ENCODE measurements around the gene TNNC1. TPM values are rescaled to one million over a fixed set of nuclear protein-coding genes. Genes with fewer than 3 reads are reported as not detected.

The TNNC1 gene
- total and polyA plus RNA-seq, 9 of the 15 experiments (the other 6 are each of a cell fraction or from before 2014, with no cell fraction given) = 0.08 to 0.85 (median 0.42) TPM; not detected in 4

DNA sequence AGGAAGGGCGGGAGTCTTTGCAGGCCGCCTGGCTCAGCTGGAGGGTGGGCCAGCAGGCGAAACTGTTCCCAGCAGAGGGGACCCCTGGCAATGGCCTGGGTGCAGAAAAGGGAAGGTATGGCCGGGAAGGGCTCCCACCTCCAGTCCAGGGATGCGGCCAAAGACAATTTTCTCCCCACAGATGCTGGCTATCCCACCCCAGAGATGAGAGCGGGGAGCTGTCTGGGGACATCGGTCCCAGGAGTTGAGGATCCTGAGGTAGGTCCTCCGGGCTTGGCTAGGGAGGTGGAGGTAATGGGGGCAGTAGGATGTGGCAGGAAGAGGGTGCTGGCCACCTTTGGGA is 10.6 kb downstream of the TNNC1 start:
- H4K20me1 ChIP-seq (replicated peaks; ENCODE audit: control insufficient read depth, insufficient read depth, low read length) = no peaks in the 10 kb centered on the region
- in situ Hi-C loops (cut with MboI) = loop anchor here (10.0 kb wide), 1 partner anchor 148 kb away; no protein-coding TSS in a partner anchor
- no peak overlapping the region for H3K27ac ChIP-seq (ENCODE audit: extremely low read depth, low read depth, low read length)
- 42% methylated on average over 8 of the region's 8 CpGs for WGBS (ENCODE audit: insufficient coverage, low coverage, missing lambda C conversion rate)
- no peaks in the 10 kb centered on the region for H3K9me1 ChIP-seq (ENCODE audit: control insufficient read depth, insufficient read depth, low read length)
- no peak overlapping the region for H3K4me2 ChIP-seq (ENCODE audit: insufficient read depth, low read length)
- no peak overlapping the region for H3K9ac ChIP-seq (ENCODE audit: insufficient read depth in 1 of 2, low read depth in 2 of 2, low read length in 2 of 2)
- ChIA-PET CTCF (ENCODE audit: low intra/inter-chr PET ratio) (no interaction called here), POLR2A (interaction anchor here (0.7 kb wide), 2 partner anchors 113 to 166 kb away, joined by 4 to 5 read pairs; no protein-coding TSS in a partner anchor)
- no peaks in the 10 kb centered on the region for H3K79me2 ChIP-seq (ENCODE audit: control insufficient read depth, insufficient read depth, low read length)
- ATAC-seq (no peak), DNase-seq (ENCODE audit: extremely low read depth in 1 of 4, low spot score in 3 of 4) (no peak), FAIRE-seq (no peak)
- peaks cover 0 to 26% of the 10 kb centered on the region in 2 experiments; a peak in 2 of 5 replicates for H3K4me1 ChIP-seq (replicated peaks in 1 of 2; ENCODE audit: control insufficient read depth in 2 of 2, insufficient read depth in 2 of 2, low read length in 2 of 2)
- intact Hi-C loops (cut with micrococcal nuclease) = no loop called here
- no peak overlapping the region for H2AFZ ChIP-seq (ENCODE audit: low read depth, low read length)
- H3K4me3 ChIP-seq = no peak overlapping the region
- no peaks in the 10 kb centered on the region for H3K9me3 ChIP-seq (replicated peaks; ENCODE audit: control insufficient read depth, insufficient read depth, low read depth, low read length)
- BruUV-seq (replicated peaks) = no TSS peak
- H3K27me3 ChIP-seq (ENCODE audit: control insufficient read depth in 2 of 2, insufficient read depth in 2 of 2, low read length in 2 of 2) = peaks cover 0 to 4% of the 10 kb centered on the region in 2 experiments; a peak in 1 of 5 replicates
- no peaks in the 10 kb centered on the region for H3K36me3 ChIP-seq (ENCODE audit: control insufficient read depth, insufficient read depth, low read length)
- no peak for TF ChIP-seq EHMT2 (IDR thresholded peaks at IDR 0.05)
- no peak for TF ChIP-seq ZNF143 (CRISPR knock-in tag; IDR thresholded peaks at IDR 0.05)
- TF ChIP-seq, protein P1, sequence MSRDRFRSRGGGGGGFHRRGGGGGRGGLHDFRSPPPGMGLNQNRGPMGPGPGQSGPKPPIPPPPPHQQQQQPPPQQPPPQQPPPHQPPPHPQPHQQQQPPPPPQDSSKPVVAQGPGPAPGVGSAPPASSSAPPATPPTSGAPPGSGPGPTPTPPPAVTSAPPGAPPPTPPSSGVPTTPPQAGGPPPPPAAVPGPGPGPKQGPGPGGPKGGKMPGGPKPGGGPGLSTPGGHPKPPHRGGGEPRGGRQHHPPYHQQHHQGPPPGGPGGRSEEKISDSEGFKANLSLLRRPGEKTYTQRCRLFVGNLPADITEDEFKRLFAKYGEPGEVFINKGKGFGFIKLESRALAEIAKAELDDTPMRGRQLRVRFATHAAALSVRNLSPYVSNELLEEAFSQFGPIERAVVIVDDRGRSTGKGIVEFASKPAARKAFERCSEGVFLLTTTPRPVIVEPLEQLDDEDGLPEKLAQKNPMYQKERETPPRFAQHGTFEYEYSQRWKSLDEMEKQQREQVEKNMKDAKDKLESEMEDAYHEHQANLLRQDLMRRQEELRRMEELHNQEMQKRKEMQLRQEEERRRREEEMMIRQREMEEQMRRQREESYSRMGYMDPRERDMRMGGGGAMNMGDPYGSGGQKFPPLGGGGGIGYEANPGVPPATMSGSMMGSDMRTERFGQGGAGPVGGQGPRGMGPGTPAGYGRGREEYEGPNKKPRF (IDR thresholded peaks at IDR 0.05; ENCODE audit: low read depth, low read length) = no peak
- no peak for TF ChIP-seq ZBTB40 (IDR thresholded peaks at IDR 0.05)
- TF ChIP-seq ZBTB40 (CRISPR knock-in tag; IDR thresholded peaks at IDR 0.05) = no peak
- TF ChIP-seq ZNF239 (CRISPR knock-in tag; IDR thresholded peaks at IDR 0.05) = no peak
- no peak for TF ChIP-seq MED1 (CRISPR knock-in tag; IDR thresholded peaks at IDR 0.05; ENCODE audit: borderline replicate concordance)
- no peak for TF ChIP-seq SMC3 (conservative IDR thresholded peaks at IDR 0.05; ENCODE audit: insufficient read depth, low read depth, low read length)
- TF ChIP-seq HEY1 (CRISPR knock-in tag; IDR thresholded peaks at IDR 0.05; ENCODE audit: borderline replicate concordance) = no peak
- TF ChIP-seq ZNF76 (CRISPR knock-in tag; IDR thresholded peaks at IDR 0.05; ENCODE audit: borderline replicate concordance) = no peak
- no peak for TF ChIP-seq HNRNPUL1 (IDR thresholded peaks at IDR 0.05; ENCODE audit: low read length)
- no peak for TF ChIP-seq CC2D1A (IDR thresholded peaks at IDR 0.05)
- TF ChIP-seq ZNF764 (CRISPR knock-in tag; IDR thresholded peaks at IDR 0.05; ENCODE audit: low read depth) = no peak
- TF ChIP-seq ADNP (tag; IDR thresholded peaks at IDR 0.05) = no peak

Data from K562 (cell line).